ENCODE measurements around the gene TMBIM1.

GRCh38 chr2:218238887-218239286 lies 53.4 kb downstream of the TMBIM1 start:
- no peak for TF ChIP-seq POLR2AphosphoS5 (IDR thresholded peaks at IDR 0.05; ENCODE audit: low read depth, low read length)
- no peak for TF ChIP-seq ZNF274 (IDR thresholded peaks at IDR 0.05; ENCODE audit: low read depth, low read length)
- TF ChIP-seq JUND (IDR thresholded peaks at IDR 0.05): no peak
- no peak for TF ChIP-seq TCF7L2 (IDR thresholded peaks at IDR 0.05; ENCODE audit: borderline replicate concordance, extremely low read depth, insufficient read depth, insufficient read length)
- TF ChIP-seq, protein P1, sequence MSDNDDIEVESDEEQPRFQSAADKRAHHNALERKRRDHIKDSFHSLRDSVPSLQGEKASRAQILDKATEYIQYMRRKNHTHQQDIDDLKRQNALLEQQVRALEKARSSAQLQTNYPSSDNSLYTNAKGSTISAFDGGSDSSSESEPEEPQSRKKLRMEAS (IDR thresholded peaks at IDR 0.05): no peak
- TF ChIP-seq SP1 (IDR thresholded peaks at IDR 0.05; ENCODE audit: low read depth): no peak
- no peak for TF ChIP-seq CTCF (IDR thresholded peaks at IDR 0.05 in 2 of 3, conservative IDR thresholded peaks at IDR 0.05 in 1 of 3; ENCODE audit: borderline replicate concordance in 1 of 3, insufficient read depth in 1 of 3, low read depth in 2 of 3, low read length in 2 of 3)
- no peak for TF ChIP-seq EZH2 (IDR thresholded peaks at IDR 0.05)
